Measurements from ENCODE around the gene NELFB. TPM values are rescaled to one million over a fixed set of nuclear protein-coding genes. Genes with fewer than 3 reads are reported as not detected.

The NELFB gene
- total and polyA plus RNA-seq, 9 of the 15 experiments (the other 6 are each of a cell fraction or from before 2014, with no cell fraction given): 0.24 to 84.0 (median 29.7) TPM

GRCh38 chr9:137218212-137218753, 36.8 kb upstream of the NELFB start (continued):
- TF ChIP-seq HMGXB4 (CRISPR knock-in tag; IDR thresholded peaks at IDR 0.05) (0 out of 2 replicates have a peak, but pooled peaks have one; percentile 47), HBP1 (CRISPR knock-in tag; IDR thresholded peaks at IDR 0.05) (no peak), XRCC5 (IDR thresholded peaks at IDR 0.05; ENCODE audit: low read depth, low read length) (no peak), ARID4B (CRISPR knock-in tag; IDR thresholded peaks at IDR 0.05) (no peak), KLF10 (CRISPR knock-in tag; IDR thresholded peaks at IDR 0.05) (no peak), CAMTA2 (CRISPR knock-in tag; conservative IDR thresholded peaks at IDR 0.05) (0 out of 2 replicates have a peak, but pooled peaks have one; percentile 5), ZNF589 (CRISPR knock-in tag; IDR thresholded peaks at IDR 0.05; ENCODE audit: low read depth) (0 out of 2 replicates have a peak, but pooled peaks have one; percentile 1), ZNF311 (CRISPR knock-in tag; IDR thresholded peaks at IDR 0.05) (no peak), KDM2B (CRISPR knock-in tag; IDR thresholded peaks at IDR 0.05) (no peak)
